GM23248 (cell line): ENCODE results near the gene MACF1. TPM values are rescaled to one million over a fixed set of nuclear protein-coding genes. Genes with fewer than 3 reads are reported as not detected.
A peak's percentile ranks its signal among the peaks of the same experiment; 100 is the strongest.

Experiments
- DNase-seq: peaks from one replicate; pipeline ENCODE4 v3.0.0-alpha.2; 2015
- H2AFZ ChIP-seq: fragments of 200-600 bp; sonication (generic); 2 replicates; pipeline ENCODE4 v1.6.1; 2016; ENCODE audit warnings: antibody characterized with exemption
- H3F3A ChIP-seq: fragments of 200-600 bp; sonication (generic); 2 replicates; pipeline ENCODE4 v1.6.1; 2016; ENCODE audit warnings: mild to moderate bottlenecking, antibody characterized with exemption, mixed run types; ENCODE audit not compliant: insufficient read depth
- H3K27ac ChIP-seq: fragments of 200-600 bp; sonication (generic); 2 replicates; pipeline ENCODE4 v1.5.1; 2016; ENCODE audit warnings: mild to moderate bottlenecking
- H3K27me3 ChIP-seq: fragments of 200-600 bp; sonication (generic); replicated peaks from 2 replicates; pipeline ENCODE4 v1.6.1; 2016; ENCODE audit warnings: mild to moderate bottlenecking; ENCODE audit not compliant: insufficient read depth
- H3K36me3 ChIP-seq: fragments of 200-600 bp; sonication (generic); 2 replicates; pipeline ENCODE4 v1.6.1; 2016; ENCODE audit warnings: low read depth, mild to moderate bottlenecking
- H3K4me1 ChIP-seq: fragments of 200-600 bp; sonication (generic); 2 replicates; pipeline ENCODE4 v1.6.1; 2016; ENCODE audit warnings: mild to moderate bottlenecking; ENCODE audit not compliant: insufficient read depth
- H3K4me2 ChIP-seq: fragments of 200-600 bp; sonication (generic); one replicate; pipeline ENCODE4 v1.6.1; 2016; ENCODE audit warnings: mild to moderate bottlenecking; ENCODE audit not compliant: unreplicated experiment
- H3K4me3 ChIP-seq: fragments of 200-600 bp; sonication (generic); 2 replicates; pipeline ENCODE4 v1.5.1; 2016; ENCODE audit warnings: mild to moderate bottlenecking
- H3K79me2 ChIP-seq: fragments of 200-600 bp; sonication (generic); 2 replicates; pipeline ENCODE4 v1.6.1; 2016; ENCODE audit warnings: mild to moderate bottlenecking; ENCODE audit not compliant: insufficient read depth
- H3K9ac ChIP-seq: fragments of 200-600 bp; sonication (generic); 2 replicates; pipeline ENCODE4 v1.6.1; 2016; ENCODE audit warnings: mild to moderate bottlenecking
- H3K9me2 ChIP-seq: fragments of 200-600 bp; sonication (generic); 2 replicates; pipeline ENCODE4 v1.6.1; 2016; ENCODE audit warnings: mixed run types, mild to moderate bottlenecking, moderate library complexity; ENCODE audit not compliant: insufficient read depth
- H3K9me3 ChIP-seq: fragments of 200-600 bp; sonication (generic); one replicate; pipeline ENCODE4 v1.6.1; 2017; ENCODE audit warnings: low read depth
- H4K20me1 ChIP-seq: fragments of 200-600 bp; sonication (generic); 2 replicates; pipeline ENCODE4 v1.6.0; 2016; ENCODE audit not compliant: insufficient read depth
- EZH2 ChIP-seq: fragments of 200-600 bp; sonication (generic); IDR thresholded peaks from 2 replicates; pipeline ENCODE4 v1.6.1; 2018; ENCODE audit warnings: antibody characterized with exemption, mild to moderate bottlenecking; ENCODE audit not compliant: insufficient read depth, poor library complexity, severe bottlenecking
- EZH2phosphoT487 ChIP-seq: fragments of 200-600 bp; sonication (generic); IDR thresholded peaks from 2 replicates; pipeline ENCODE4 v1.6.1; 2018; ENCODE audit warnings: antibody characterized with exemption, moderate library complexity, mild to moderate bottlenecking, low read depth; ENCODE audit not compliant: insufficient read depth
- WGBS, 2 experiments: methylation state at CpG; one replicate each; pipeline ENCODE4 v1.1.6; 2015 to 2017; ENCODE audit warnings: low lambda C conversion rate in 2 of 2, low coverage in 1 of 2; ENCODE audit errors: missing lambda C conversion rate in 2 of 2; 5-methylcytosine and 5-hydroxymethylcytosine counted together
- in situ Hi-C: fragments of 300-500 bp; cut with MboI; formaldehyde crosslinking; loops from 2 replicates; pipeline ENCODE4 v1.15.0; 2020
- polyA plus RNA-seq: library from polyadenylated mRNA; unstranded; fragments of >200 nt; fragmentation: Nextera tagmentation; extraction: Ambion mirVana; gene quantifications from 2 replicates; pipeline ENCODE4 v1.2.1, GENCODE V29; 2016
- total RNA-seq: library from RNA; depleted of rRNA; stranded (reverse); fragments of >200 nt; shearing (Covaris generic); gene quantifications from 2 replicates; pipeline ENCODE4 v1.2.3, GENCODE V29; 2014

The MACF1 gene
- total and polyA plus RNA-seq, 2 experiments from 2014 or later, result 55.1 to 177 TPM

- no peak overlapping the region for H3K9ac ChIP-seq
- in situ Hi-C loops, result no loop called here
- H3K36me3 ChIP-seq, result peaks cover 28% of the 10 kb centered on the region
- peaks cover 16% of the 10 kb centered on the region for H3K79me2 ChIP-seq
- H3K4me3 ChIP-seq, result no peak overlapping the region
- H3K9me2 ChIP-seq, result no peaks in the 10 kb centered on the region
- no peaks in the 10 kb centered on the region for H3K9me3 ChIP-seq
- H3K4me1 ChIP-seq, result peaks cover 24% of the 10 kb centered on the region
- H3K27ac ChIP-seq, result no peak overlapping the region
- TF ChIP-seq EZH2 (no peak), EZH2phosphoT487 (no peak)
- DNase-seq, result no peak
- peaks cover 33% of the 10 kb centered on the region for H3F3A ChIP-seq
- no peaks in the 10 kb centered on the region for H4K20me1 ChIP-seq
- WGBS, 2 experiments, result 79 to 97% methylated on average over 2 of the region's 2 CpGs
- H3K27me3 ChIP-seq, result no peaks in the 10 kb centered on the region
- no peak overlapping the region for H3K4me2 ChIP-seq
- no peak overlapping the region for H2AFZ ChIP-seq
These were observed 179.8 kb downstream of the MACF1 start for GRCh38 chr1:39384305-39384704.

GRCh38 chr1:39385067-39385988, 180.8 kb downstream of the MACF1 start:
- no peaks in the 10 kb centered on the region for H3K27me3 ChIP-seq
- no peaks in the 10 kb centered on the region for H4K20me1 ChIP-seq
- in situ Hi-C loops, result no loop called here
- TF ChIP-seq EZH2phosphoT487, result no peak
- no peak for TF ChIP-seq EZH2
- H3K79me2 ChIP-seq, result peaks cover 26% of the 10 kb centered on the region
- no peak overlapping the region for H3K4me3 ChIP-seq
- H3K9ac ChIP-seq, result no peak overlapping the region
- H3K9me3 ChIP-seq, result no peaks in the 10 kb centered on the region
- no peak overlapping the region for H3K27ac ChIP-seq
- H3K9me2 ChIP-seq, result no peaks in the 10 kb centered on the region
- H2AFZ ChIP-seq, result no peak overlapping the region
- no peak for DNase-seq
- 81% methylated on average over 16 of the region's 16 CpGs for WGBS, 2 experiments
- peaks cover 19% of the 10 kb centered on the region for H3K4me1 ChIP-seq
- H3K36me3 ChIP-seq, result peaks cover 19% of the 10 kb centered on the region
- no peak overlapping the region for H3K4me2 ChIP-seq
- peaks cover 37% of the 10 kb centered on the region for H3F3A ChIP-seq

DNA sequence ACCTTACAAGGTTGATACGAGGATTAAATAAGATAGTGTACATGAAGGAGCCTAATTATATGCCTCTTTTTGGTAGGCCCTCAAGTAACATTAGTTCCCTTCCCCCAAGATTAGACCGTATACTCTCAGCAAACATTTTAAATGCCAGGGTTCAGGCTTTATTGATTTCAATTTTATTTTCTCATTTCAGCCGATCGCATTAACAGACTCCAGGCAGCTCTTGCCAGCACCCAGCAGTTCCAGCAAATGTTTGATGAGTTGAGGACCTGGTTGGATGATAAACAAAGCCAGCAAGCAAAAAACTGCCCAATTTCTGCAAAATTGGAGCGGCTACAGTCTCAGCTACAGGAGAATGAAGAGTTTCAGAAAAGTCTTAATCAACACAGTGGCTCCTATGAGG, 182.5 kb downstream of the MACF1 start:
- H3K4me3 ChIP-seq, result peak overlapping the region; percentile 13; the same call in 1 of the 2 replicates
- no peak for TF ChIP-seq EZH2
- TF ChIP-seq EZH2phosphoT487, result no peak
- no peak for DNase-seq
- H3K4me1 ChIP-seq, result peaks cover 29% of the 10 kb centered on the region
- WGBS, 2 experiments, result 83 to 86% methylated on average over 5 of the region's 5 CpGs
- H2AFZ ChIP-seq, result no peak overlapping the region
- H3F3A ChIP-seq, result peaks cover 50% of the 10 kb centered on the region
- H3K9ac ChIP-seq, result 0 out of 2 replicates have a peak overlapping the region, but pooled peaks have one; percentile 1
- H3K79me2 ChIP-seq, result peaks cover 40% of the 10 kb centered on the region
- H3K9me2 ChIP-seq, result no peaks in the 10 kb centered on the region
- peaks cover 14% of the 10 kb centered on the region for H3K36me3 ChIP-seq
- no peaks in the 10 kb centered on the region for H3K27me3 ChIP-seq
- no peaks in the 10 kb centered on the region for H3K9me3 ChIP-seq
- H3K4me2 ChIP-seq, result peak overlapping the region; percentile 47
- no peaks in the 10 kb centered on the region for H4K20me1 ChIP-seq
- in situ Hi-C loops, result no loop called here
- peak overlapping the region; percentile 53 for H3K27ac ChIP-seq

DNA sequence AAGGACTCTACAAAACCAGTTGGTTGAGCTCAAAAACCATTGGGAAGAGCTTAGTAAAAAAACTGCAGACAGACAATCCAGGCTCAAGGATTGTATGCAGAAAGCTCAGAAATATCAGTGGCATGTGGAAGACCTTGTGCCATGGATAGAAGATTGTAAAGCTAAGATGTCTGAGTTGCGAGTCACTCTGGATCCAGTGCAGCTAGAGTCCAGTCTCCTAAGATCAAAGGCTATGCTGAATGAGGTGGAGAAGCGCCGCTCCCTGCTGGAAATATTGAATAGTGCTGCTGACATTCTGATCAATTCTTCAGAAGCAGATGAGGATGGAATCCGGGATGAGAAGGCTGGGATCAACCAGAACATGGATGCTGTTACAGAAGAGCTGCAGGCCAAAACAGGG, 183.0 kb downstream of the MACF1 start:
- H4K20me1 ChIP-seq, result no peaks in the 10 kb centered on the region
- TF ChIP-seq EZH2 (no peak), EZH2phosphoT487 (no peak)
- H3K36me3 ChIP-seq, result peaks cover 10% of the 10 kb centered on the region; the same call in 1 of the 2 replicates
- no peaks in the 10 kb centered on the region for H3K27me3 ChIP-seq
- H3K79me2 ChIP-seq, result peaks cover 42% of the 10 kb centered on the region
- in situ Hi-C loops, result no loop called here
- peaks cover 53% of the 10 kb centered on the region for H3F3A ChIP-seq
- no peaks in the 10 kb centered on the region for H3K9me2 ChIP-seq
- no peaks in the 10 kb centered on the region for H3K9me3 ChIP-seq
- H2AFZ ChIP-seq, result no peak overlapping the region
- peaks cover 32% of the 10 kb centered on the region for H3K4me1 ChIP-seq
- H3K4me3 ChIP-seq, result peak overlapping the region; percentile 13; the same call in 1 of the 2 replicates
- H3K4me2 ChIP-seq, result peak overlapping the region; percentile 47
- H3K9ac ChIP-seq, result 0 out of 2 replicates have a peak overlapping the region, but pooled peaks have one; percentile 1
- peak overlapping the region; percentile 53 for H3K27ac ChIP-seq
- DNase-seq, result peak; percentile 88
- WGBS, 2 experiments, result 64 to 65% methylated on average over 4 of the region's 4 CpGs
